AG09319 (cell line): ENCODE measurements around the gene LZIC.

Experiments used
- DNase-seq: peaks from one replicate; pipeline ENCODE4 v3.0.0-alpha.2; 2010; ENCODE audit warnings: low read depth; ENCODE audit errors: extremely low read depth
- CTCF ChIP-seq: IDR thresholded peaks from 2 replicates; pipeline ENCODE4 v1.5.1; 2011; ENCODE audit warnings: low read depth, mild to moderate bottlenecking, inconsistent platforms, low read length, moderate library complexity

Gene LZIC

GRCh38 chr1:9942939-9943788 is at the start of gene LZIC, which contains the start of gene NMNAT1:
Gene LZIC (minus strand): TSS chr1:9943391. CDS start chr1:9936619, 6,772 bp downstream.
Gene NMNAT1 (plus strand): TSS chr1:9943475. CDS start chr1:9972074, 28,599 bp downstream.
- no peak for TF ChIP-seq CTCF
- DNase-seq = peak; percentile 81

GRCh38 chr1:9992910-9993309 is 49.7 kb upstream of the LZIC start:
- no peak for TF ChIP-seq CTCF

GRCh38 chr1:9990944-9991343 is 47.8 kb upstream of the LZIC start:
- no peak for DNase-seq
- TF ChIP-seq CTCF = no peak

More at GRCh38 chr1:9992910-9993309, 49.7 kb upstream of the LZIC start:
- no peak for DNase-seq

- no peak for DNase-seq
- TF ChIP-seq CTCF = no peak
These were observed 46.6 kb upstream of the LZIC start for GRCh38 chr1:9989773-9990172.

GRCh38 chr1:9985001-9985400 is 41.8 kb upstream of the LZIC start:
- TF ChIP-seq CTCF = no peak

GRCh38 chr1:9984253-9984652 is 41.1 kb upstream of the LZIC start:
- no peak for TF ChIP-seq CTCF
- DNase-seq = no peak

More at GRCh38 chr1:9985001-9985400, 41.8 kb upstream of the LZIC start:
- DNase-seq = no peak

- DNase-seq = no peak
- TF ChIP-seq CTCF = no peak
These were observed 17.7 kb upstream of the LZIC start for GRCh38 chr1:9960706-9961562.
